Measurements from ENCODE around the gene GOLGA6L2.
"Not testable (repeated sequence)": the region's sequence is repeated elsewhere in the genome, so short reads cannot be mapped to it uniquely, and the experiment has no call there.

GOLGA6L2 gene, protein sequence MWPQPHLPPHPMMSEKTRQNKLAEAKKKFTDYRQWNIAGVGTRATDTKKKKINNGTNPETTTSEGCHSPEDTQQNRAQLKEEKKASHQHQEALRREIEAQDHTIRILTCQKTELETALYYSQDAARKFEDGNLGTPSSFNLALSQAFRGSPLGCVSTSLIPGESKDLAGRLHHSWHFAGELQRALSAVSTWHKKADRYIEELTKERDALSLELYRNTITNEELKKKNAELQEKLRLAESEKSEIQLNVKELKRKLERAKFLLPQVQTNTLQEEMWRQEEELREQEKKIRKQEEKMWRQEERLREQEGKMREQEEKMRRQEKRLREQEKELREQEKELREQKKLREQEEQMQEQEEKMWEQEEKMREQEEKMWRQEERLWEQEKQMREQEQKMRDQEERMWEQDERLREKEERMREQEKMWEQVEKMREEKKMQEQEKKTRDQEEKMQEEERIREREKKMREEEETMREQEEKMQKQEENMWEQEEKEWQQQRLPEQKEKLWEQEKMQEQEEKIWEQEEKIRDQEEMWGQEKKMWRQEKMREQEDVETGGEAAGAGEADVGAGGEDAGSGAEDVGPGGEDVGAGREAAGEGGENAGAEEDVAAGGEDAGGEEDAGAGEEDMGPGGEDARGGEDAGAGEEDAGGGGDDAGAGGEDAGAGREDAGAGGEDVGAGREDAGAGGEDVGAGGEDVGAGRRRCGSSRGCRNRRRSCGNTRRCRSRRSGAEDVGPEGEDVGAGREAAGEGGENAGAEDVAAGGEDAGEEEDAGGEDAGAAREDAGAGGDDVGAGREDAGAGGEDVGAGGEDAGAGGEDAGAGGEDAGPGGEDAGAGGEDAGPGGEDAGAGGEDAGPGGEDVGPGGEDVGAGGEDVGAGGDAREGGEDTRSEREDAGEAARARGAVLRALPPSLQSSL

DNA sequence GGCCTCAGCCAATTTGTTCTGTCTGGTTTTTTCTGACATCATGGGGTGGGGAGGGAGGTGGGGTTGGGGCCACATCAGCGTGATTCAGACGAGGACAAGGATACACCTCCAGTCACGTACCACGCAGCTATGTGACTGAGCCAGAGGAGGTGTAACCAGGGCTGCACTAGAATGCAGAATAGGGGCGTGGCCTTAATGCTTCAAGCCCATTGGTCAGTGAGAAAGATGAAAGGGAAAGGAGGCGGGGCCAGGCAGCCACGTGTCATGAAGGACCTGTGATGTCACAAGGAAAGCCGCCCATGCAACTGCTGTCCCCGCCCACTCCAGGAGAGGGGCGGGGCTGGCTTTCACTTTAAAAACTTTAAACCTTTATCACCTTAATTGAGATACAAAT is at the start of gene GOLGA6L2:
Gene GOLGA6L2 (minus strand): TSS at position 137 of the 394 bp plus-strand sequence. CDS start 62 bp downstream, at position 75.
- no peak for DNase-seq (ENCODE audit: low spot score)

DNA sequence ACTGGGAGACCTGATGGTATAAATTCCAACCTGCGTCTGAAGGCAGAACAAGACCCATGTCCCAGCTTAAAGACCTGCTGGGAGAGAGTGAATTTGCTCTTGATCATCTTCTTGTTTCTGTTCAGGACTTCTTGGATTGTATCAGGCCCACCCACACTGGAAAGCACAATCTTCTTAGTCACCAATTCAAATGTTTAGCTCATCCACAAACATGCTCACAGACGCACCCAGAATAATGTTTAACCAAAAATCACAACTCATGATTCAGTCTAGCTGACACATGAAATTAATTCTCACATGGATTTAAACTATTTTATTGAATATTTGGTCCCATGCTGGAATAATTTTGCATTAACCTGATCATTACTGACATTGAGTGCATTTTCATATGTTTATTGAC is 37.8 kb upstream of the GOLGA6L2 start:
- no peak for DNase-seq (ENCODE audit: low spot score)

DNA sequence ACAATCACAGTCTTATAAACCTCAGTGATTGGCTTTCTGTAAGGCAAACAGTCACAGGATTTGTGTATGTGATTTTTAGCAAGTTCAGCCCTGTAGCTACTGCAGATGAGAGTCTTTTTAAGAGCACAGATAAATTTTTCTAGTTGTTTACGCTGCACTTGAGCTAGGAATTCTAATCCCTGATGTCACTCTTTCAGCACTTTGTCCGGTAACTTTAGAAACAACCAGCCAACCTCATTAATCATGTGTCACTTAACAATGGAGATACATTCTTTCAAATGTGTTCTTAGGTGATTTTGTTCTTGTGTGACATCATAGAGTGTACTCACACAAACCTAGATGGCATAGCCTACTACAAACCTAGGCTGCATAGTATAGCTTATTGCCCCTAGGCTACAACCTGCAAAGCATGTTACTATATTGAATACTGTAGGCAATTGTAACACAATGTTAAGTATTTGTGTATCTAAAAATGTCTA is 36.8 kb upstream of the GOLGA6L2 start:
- DNase-seq (ENCODE audit: low spot score): no peak

DNA sequence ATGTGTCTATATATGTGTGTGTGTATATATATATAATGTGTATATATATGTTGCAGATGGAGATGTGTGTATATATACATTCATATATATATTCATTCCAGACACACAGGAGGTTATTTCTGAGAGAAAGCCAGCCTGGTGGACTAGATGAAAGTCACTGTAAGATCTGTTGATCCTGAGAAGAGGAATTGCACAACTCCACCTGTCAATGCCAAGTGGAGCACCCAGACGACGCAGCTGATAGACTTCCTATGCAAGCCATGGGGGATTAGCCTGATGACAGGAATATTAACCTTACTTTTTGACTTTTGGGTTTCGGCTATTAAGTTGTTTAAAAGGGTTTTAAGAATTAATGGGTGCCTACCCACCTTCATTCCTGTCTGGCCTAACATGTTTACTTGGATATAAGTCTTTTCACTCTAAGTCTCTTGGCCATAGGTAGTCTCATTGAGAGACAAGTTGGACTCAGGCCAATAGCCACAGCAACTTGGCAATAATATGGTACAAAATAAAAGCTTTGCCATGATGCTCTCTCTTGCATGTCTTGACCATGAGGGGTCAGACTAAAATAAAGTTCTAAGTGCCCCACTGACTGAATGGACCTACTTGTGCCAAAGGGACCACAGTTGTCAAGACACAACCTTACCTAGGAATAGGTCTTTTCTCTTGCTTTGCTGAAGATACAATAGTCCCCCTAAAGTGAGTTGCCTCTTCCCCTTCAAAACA is 35.9 kb upstream of the GOLGA6L2 start:
- DNase-seq (ENCODE audit: low spot score): no peak

DNA sequence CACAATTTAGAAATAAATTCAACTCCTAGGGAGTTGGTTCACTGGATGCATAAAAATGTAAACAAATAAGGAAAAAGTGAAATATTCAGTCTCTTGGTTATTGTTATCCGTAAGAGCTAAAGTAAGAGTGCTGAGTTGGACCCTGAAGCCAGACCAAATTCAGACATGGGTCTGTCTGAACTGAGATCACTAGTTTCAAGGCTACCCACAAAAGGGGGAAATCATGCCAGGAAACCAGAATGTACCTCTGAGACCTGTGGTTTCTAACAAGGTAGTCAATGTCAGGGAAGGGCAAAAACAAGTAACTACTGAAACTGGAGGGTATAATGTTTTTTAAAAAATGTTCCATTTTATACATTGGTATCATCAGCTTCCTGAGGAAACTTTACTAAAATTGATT is 35.2 kb upstream of the GOLGA6L2 start:
- DNase-seq (ENCODE audit: low spot score): no peak

DNA sequence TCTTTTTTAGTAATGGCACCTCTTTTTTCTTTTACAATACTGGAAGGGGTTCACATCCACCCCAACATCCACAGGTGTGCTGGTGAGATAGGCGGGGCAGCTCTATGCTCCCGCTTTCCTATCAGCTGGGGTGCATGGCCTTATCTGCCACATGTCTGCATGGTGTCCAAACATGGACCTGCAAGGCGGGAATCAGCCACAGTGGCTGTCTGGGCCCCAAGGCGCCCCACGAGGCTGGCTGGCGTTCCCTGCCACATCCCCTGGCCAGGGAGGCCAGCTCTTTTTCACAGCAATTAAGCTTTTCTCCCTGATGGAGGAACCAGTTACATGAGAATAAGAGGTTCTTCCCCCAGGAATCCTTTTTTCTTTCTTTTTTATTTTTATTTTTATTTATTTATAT is 30.9 kb upstream of the GOLGA6L2 start:
- DNase-seq (ENCODE audit: low spot score): no peak

DNA sequence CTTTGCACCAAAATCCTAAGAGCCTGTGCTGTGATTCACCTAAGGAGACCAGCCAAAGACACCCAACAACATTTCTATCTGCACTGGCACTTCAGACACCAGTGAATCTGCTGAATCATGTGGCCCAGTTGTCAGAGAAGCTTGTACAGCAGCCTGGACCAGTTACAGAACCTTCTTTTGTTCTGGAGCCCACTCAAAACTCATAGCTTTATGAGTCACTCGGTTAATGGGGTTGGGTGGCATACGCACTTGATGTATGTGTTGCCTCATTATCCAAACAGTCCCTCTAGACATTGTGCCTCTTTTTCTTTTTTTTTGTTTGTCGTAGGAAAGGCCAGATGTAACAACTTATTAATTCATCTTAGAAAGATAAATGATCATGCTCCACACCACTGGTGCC is 25.6 kb upstream of the GOLGA6L2 start:
- peak; percentile 8 for DNase-seq (ENCODE audit: low spot score)

DNA sequence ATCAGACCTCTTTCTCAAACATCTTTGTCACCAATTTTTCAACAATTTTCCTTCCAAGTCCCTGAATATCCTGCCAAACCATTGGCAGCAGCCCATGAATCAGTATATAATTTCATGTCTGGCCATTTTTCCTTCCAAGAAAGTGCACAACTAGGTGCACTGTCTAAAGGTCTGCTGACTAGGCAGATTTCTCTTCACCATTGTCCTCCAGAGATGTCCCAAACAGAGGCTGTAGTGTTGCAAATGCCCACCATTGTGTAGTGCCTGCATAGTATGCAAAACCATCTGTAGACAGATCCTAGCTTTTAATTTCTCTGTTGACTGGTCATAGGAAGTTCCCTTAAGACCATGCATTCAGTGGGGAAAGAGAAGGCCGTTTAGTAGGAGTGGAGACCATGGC is 25.0 kb upstream of the GOLGA6L2 start:
- DNase-seq (ENCODE audit: low spot score): no peak

DNA sequence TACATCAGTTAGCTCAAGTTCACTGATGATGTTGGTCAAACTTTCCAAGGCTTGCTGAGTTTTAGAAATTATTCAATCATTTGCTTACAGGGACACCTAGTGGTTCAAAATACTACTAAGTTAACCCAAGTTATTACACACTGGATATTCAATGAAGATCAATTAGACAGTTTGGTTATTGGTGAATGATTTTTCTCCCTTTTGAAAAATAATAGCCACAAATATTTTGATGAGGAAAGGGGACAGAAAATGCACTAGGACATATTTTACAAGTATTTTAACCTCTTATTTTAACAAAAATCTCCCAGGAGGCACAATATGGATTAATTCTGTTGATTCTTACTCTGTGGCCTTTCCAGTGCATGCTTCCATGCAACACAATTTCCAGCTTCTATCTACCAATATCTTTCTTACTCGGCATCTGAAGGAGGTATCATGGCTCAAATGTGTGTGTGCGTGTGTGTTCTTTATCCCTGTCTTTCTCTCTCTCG is 20.1 kb upstream of the GOLGA6L2 start:
- DNase-seq (ENCODE audit: low spot score): no peak

DNA sequence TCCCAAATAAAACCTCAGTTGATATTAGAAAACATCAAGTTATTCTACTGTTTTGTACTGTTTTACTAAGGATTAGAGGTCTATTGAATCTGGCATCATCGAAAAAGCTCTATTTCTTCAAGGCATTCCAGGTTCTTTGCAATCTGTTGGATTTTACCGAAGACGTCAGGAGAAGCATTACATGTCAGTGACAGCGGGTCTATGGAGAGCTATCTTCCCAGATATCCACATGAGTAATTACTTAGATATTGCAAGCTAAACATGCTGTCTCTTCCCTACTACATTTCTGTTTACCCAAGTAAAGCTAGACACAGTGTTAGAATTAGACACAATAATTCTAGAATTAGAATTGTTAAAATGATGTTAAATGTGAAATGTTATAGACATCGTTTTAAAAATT is 10.8 kb upstream of the GOLGA6L2 start:
- no peak for DNase-seq (ENCODE audit: low spot score)

DNA sequence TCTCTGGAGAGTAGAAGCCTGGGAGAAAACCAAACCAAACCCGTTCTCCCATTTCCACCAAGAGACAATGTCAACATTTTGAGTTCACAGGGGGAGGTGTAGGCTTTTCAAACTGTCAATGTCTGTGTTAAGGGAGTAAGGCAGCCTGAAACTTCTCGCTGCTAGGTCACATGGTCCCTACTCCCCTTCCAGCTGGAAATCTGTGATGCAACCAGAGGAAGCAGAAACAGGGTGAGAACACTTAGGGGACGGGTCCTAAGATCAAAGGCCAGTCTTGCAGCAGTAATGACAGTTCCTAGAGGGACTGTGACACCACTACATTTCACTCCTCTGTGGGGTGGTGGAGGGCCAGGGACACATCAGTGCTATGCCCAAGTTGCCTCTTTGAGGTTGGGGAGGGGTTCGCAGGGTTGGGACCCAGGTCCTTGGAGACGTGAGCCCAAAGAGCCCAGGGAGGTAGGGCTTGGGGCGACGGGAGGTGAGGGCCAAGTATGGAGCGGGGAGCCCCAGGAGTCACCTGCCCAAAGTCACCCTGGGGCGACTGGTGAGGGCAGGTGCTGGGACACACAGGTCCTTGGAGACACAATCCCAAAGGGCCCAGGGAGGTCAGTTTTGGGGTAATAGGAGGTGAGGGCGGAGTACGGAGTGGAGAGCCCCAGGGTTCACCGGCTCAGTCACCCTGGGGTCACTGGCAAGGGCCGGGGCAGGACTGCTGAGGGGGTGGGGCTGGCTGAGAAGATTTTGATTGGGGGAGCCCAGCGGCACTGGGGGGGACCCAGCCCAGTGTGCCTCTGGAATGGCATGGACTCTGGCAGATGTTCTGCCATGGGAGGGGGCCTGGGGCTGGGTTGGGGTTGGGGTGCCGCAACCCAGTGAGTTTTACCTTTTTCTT is 582 bp downstream of the GOLGA6L2 start:
- DNase-seq (ENCODE audit: low spot score): no peak

DNA sequence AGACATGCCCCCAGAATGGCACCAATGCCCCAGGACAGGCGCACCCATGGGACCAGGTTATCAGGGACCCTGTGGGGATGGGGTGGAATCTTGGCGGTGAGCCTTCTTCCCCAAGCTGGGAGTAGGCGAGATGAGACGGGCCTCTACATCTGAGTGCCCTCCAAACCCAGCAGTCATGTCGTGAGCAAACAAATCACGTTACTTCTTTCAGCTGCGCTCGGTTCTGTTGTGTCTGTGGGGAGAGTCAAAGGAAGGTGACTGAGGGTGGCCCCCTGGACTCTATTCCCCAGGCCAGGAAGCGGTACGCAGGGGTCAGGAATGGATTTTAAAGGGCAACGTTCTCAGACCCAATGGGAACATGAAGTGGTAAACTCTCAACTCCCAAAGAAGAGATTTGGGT is 2.8 kb downstream of the GOLGA6L2 start:
- DNase-seq (ENCODE audit: low spot score): no peak

DNA sequence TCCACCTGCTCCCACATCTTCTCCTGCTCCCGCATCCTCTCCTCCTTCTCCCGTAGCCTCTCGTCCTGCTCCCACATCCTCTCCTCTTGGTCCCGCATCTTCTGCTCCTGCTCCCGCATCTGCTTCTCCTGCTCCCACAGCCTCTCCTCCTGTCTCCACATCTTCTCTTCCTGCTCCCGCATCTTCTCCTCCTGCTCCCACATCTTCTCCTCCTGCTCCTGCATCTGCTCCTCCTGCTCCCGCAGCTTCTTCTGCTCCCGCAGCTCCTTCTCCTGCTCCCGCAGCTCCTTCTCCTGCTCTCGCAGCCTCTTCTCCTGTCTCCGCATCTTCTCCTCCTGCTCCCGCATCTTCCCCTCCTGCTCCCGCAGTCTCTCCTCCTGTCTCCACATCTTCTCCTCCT is 5.8 kb downstream of the GOLGA6L2 start:
- DNase-seq (ENCODE audit: low spot score): no peak

DNA sequence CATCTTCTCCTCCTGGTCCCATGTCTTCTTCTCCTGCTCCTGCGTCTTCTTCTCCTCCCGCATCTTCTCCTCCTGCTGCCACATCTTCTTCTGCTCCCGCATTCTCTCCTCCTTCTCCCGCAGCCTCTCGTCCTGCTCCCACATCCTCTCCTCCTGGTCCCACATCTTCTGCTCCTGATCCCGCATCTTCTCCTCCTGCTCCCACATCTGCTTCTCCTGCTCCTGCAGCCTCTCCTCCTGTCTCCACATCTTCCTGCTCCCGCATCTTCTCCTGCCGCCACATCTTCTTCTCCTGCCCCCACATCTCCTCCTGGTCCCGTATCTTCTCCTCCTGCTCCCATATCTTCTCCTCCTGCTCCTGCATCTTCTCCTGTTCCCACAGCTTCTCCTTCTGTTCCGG is 6.4 kb downstream of the GOLGA6L2 start:
- no peak for DNase-seq (ENCODE audit: low spot score)

DNA sequence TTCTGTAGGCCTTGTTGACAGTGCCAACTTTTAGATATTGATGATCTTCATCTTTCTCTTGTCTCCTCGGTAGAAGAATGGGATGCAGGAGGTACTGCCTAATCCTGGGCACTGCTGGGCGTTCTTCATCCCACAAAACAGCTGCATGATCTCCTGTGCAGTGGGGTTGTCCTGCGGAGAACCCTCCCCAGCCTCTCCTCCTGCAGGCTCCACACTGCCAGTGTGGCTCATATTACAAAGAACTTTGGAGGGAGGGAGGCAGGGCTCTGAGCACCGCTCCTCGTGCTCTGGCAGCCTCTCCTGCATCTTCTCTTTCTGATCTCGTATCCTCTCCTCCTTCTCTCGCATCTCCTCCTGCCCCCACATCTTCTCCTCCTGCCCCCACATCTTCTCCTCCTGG is 7.5 kb downstream of the GOLGA6L2 start:
- no peak for DNase-seq (ENCODE audit: low spot score)

DNA sequence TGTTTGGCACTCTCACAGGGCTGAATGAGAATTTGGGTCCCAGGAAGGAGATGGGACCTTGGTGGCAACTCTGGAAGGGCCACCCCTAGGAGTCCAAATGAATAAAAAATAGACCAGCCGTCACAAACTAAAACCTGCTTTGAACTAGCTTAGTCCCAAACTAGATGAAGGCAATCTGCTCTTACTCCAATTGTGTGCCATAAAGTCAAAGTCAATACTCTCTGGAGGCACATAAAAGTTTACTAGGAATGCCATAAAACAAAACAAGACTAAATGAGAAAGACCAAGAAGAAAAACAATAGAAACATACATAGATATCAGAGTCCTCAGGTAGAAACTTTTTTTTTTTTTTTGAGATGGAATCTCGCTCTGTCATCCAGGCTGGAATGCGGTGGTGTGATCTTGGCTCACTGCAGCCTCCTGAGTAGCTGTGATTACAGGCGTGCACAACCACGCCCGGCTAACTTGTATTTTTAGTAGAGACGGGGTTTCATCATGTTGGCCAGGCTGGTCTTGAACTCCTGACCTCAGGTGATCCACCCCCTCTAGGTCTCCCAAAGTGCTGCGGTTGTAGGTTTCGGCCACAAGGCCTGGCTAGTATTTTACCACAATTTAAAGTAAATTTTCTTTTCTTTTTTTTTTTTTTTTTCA is 8.1 kb downstream of the GOLGA6L2 start:
- no peak for DNase-seq (ENCODE audit: low spot score)

DNA sequence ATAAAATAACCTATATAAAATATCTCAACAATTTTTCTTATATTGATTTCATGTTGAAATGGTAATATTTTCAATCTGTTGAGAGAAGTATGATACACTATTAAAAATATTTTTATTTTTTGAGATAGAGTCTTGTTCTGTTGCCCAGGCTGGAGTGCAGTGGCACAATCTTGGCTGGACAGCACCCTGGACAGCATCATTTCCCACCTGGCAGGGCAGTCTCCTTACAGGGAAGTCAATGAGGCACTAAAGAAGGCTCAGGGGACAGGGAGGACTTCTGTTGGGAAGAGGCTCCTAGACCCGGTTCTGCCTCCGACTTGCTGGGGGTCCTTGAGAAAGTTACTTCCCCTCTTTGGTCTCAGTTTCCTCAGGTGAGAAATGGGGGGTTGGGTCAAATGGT is 9.4 kb downstream of the GOLGA6L2 start:
- no peak for DNase-seq (ENCODE audit: low spot score)

DNA sequence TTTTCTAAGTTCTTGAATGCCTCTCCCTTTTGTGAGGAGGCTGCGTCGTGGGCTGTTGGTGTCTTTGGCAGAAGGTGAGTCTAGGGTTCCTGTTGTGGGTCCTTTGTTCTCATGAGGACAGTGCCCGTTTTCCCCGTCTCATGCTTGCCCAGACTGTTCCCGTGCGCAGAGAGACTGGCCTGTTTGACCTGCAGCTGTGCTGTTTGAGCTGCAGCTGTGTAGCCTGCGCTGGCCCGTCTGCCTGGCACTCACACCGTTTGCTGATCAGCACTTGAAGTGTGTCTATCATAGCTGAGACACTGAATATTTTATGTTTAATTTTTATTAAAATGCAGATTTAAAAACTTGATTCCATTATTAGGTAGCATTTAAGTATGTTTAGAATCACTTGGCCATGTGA is 9.9 kb downstream of the GOLGA6L2 start:
- DNase-seq (ENCODE audit: low spot score): no peak

DNA sequence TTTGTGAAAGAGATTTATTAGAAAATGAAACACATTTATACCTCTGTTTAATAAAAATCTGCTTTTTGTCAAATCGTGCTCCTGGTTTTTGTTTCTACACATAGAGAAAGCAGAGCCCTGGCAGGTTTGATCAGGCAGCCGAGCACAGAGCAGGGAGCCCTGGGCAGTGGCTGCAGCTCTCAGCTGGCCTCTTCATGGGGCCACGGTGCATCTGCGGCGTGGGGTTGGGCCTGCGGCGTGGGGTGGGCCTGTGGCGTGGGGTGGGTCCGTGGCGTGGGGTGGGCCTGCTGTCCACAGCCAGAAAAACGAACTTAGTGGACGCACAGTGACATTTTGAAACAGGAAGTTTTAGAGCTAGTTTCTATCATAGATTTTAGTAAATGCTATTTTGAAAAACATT is 10.6 kb downstream of the GOLGA6L2 start:
- DNase-seq (ENCODE audit: low spot score): no peak

DNA sequence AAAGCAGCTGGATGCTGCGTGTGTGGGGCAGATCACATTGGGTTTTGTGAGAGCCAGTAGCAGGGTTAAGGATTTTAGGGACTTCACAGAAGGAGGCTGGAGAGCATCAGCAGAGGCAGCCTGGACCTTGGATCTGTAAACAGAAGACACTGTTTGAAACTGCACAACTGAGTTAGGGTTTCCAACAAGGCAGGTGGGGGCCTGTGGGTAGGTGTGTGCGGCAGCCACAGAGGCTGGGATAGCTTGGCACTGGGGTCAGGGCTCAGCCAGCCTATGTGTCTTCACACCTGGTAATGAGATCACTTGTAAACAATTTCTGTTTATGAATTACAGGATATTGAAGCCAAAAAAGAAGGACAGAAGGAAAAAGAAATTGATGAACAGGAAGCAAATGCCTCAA is 12.3 kb downstream of the GOLGA6L2 start:
- not testable (repeated sequence) for DNase-seq (ENCODE audit: low spot score)

DNA sequence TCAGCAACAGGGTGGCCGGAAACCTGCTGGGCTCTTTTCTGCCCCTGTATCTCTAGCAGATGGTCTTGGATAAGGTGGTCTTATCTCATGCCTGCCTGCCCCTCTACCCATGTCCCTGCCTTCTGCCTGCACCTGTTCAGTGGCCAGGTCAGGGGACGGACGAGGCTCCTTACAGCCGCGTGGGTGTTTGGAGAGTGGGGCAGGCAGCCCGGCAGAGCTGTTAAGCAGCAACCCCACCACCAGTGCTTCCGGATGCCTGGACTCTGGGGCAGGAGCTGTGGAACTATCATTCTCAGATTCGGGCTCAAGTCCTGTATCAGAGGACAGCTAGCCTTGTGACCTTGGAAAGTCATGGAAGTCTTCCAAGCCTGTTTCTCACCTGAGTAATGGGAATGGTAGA is 21.7 kb downstream of the GOLGA6L2 start:
- not testable (repeated sequence) for DNase-seq (ENCODE audit: low spot score)
